Large intestine (tissue), 3 donors: ENCODE data around the gene RNF217. TPM values are rescaled to one million over a fixed set of nuclear protein-coding genes. Genes with fewer than 3 reads are reported as not detected.
A peak's percentile ranks its signal among the peaks of the same experiment; 100 is the strongest.

Source experiments
- DNase-seq, 2 donors: peaks; one replicate each; pipeline versions ENCODE4 v3.0.0 to v3.0.0-alpha.2; 2013
- H3K27ac ChIP-seq: one replicate; pipeline ENCODE4 v1.5.1; 2013; ENCODE audit warnings: low read length
- H3K27me3 ChIP-seq: 2 replicates; pipeline ENCODE4 v1.6.1; 2013; ENCODE audit warnings: low read length; ENCODE audit not compliant: control insufficient read depth, insufficient read depth
- H3K36me3 ChIP-seq: 2 replicates; pipeline ENCODE4 v1.6.1; 2013; ENCODE audit warnings: low read length; ENCODE audit not compliant: control insufficient read depth, insufficient read depth
- H3K4me1 ChIP-seq: one replicate; pipeline ENCODE4 v1.6.1; 2013; ENCODE audit warnings: low read length; ENCODE audit not compliant: control insufficient read depth, insufficient read depth
- H3K4me3 ChIP-seq: one replicate; pipeline ENCODE4 v1.5.1; 2013; ENCODE audit warnings: low read length
- H3K9me3 ChIP-seq: one replicate; pipeline ENCODE4 v1.6.1; 2013; ENCODE audit warnings: mild to moderate bottlenecking, low read depth, low read length, moderate library complexity; ENCODE audit not compliant: control insufficient read depth
- WGBS: methylation state at CpG from one replicate; pipeline ENCODE4 v1.1.5; 2013; ENCODE audit warnings: low lambda C conversion rate; ENCODE audit not compliant: insufficient coverage; 5-methylcytosine and 5-hydroxymethylcytosine counted together
- polyA plus RNA-seq: library from polyadenylated mRNA; unstranded; fragments of 120-200 nt; gene quantifications from one replicate; pipeline ENCODE4 v1.2.1, GENCODE V29; 2013

RNF217 gene
- polyA plus RNA-seq, 1 donor: 20.0 TPM

GRCh38 chr6:125013938-125014660 lies 51.9 kb downstream of the RNF217 start:
- Histone ChIP-seq H3K9me3 (no peaks in the 10 kb centered on the region), H3K36me3 (no peaks in the 10 kb centered on the region), H3K27ac (no peak overlapping the region), H3K27me3 (no peaks in the 10 kb centered on the region), H3K4me1 (no peaks in the 10 kb centered on the region), H3K4me3 (no peak overlapping the region)
- WGBS: 88% methylated on average over 2 of the region's 2 CpGs
- peak in 1 of 2 donors; percentile 5 for DNase-seq

- DNase-seq: no peak
- H3K27ac ChIP-seq: no peak overlapping the region
- H3K36me3 ChIP-seq: no peaks in the 10 kb centered on the region
- H3K4me3 ChIP-seq: no peak overlapping the region
- no peaks in the 10 kb centered on the region for H3K9me3 ChIP-seq
- H3K4me1 ChIP-seq: no peaks in the 10 kb centered on the region
- H3K27me3 ChIP-seq: no peaks in the 10 kb centered on the region
These were observed 52.4 kb downstream of the RNF217 start for GRCh38 chr6:125014661-125014957.

GRCh38 chr6:125015152-125015551 lies 52.9 kb downstream of the RNF217 start:
- Histone ChIP-seq H3K27me3 (no peaks in the 10 kb centered on the region), H3K9me3 (no peaks in the 10 kb centered on the region), H3K4me1 (no peaks in the 10 kb centered on the region), H3K27ac (no peak overlapping the region), H3K4me3 (no peak overlapping the region), H3K36me3 (peaks cover 4% of the 10 kb centered on the region)
- DNase-seq: no peak
- WGBS: 100% methylated on average over 4 of the region's 4 CpGs

GRCh38 chr6:125018136-125018535 lies 55.9 kb downstream of the RNF217 start:
- H3K27ac ChIP-seq: no peak overlapping the region
- H3K4me1 ChIP-seq: no peaks in the 10 kb centered on the region
- no peaks in the 10 kb centered on the region for H3K27me3 ChIP-seq
- no peak for DNase-seq
- peaks cover 4% of the 10 kb centered on the region for H3K36me3 ChIP-seq
- H3K9me3 ChIP-seq: no peaks in the 10 kb centered on the region
- no peak overlapping the region for H3K4me3 ChIP-seq

- H3K27ac ChIP-seq: no peak overlapping the region
- DNase-seq: no peak
- WGBS: 94% methylated on average over 2 of the region's 2 CpGs
- no peak overlapping the region for H3K4me3 ChIP-seq
- peaks cover 4% of the 10 kb centered on the region for H3K36me3 ChIP-seq
- H3K9me3 ChIP-seq: no peaks in the 10 kb centered on the region
- H3K4me1 ChIP-seq: no peaks in the 10 kb centered on the region
- no peaks in the 10 kb centered on the region for H3K27me3 ChIP-seq
These were observed 57.0 kb downstream of the RNF217 start for GRCh38 chr6:125019281-125019680.

- Histone ChIP-seq H3K27me3 (no peaks in the 10 kb centered on the region), H3K27ac (no peak overlapping the region), H3K4me1 (no peaks in the 10 kb centered on the region), H3K4me3 (no peak overlapping the region), H3K9me3 (no peaks in the 10 kb centered on the region), H3K36me3 (peaks cover 4% of the 10 kb centered on the region)
- WGBS: no CpG with 5 or more reads among the region's 6 CpGs
- no peak for DNase-seq
These were observed 57.7 kb downstream of the RNF217 start for GRCh38 chr6:125019918-125020317.

- DNase-seq: no peak
- H3K27me3 ChIP-seq: no peaks in the 10 kb centered on the region
- H3K27ac ChIP-seq: no peak overlapping the region
- no peaks in the 10 kb centered on the region for H3K9me3 ChIP-seq
- peaks cover 4% of the 10 kb centered on the region for H3K36me3 ChIP-seq
- no peak overlapping the region for H3K4me3 ChIP-seq
- WGBS: no CpG with 5 or more reads among the region's 4 CpGs
- no peaks in the 10 kb centered on the region for H3K4me1 ChIP-seq
These were observed 58.1 kb downstream of the RNF217 start for GRCh38 chr6:125020385-125020784.

GRCh38 chr6:125022391-125022989 lies 60.3 kb downstream of the RNF217 start:
- Histone ChIP-seq H3K4me3 (no peak overlapping the region), H3K27me3 (no peaks in the 10 kb centered on the region), H3K27ac (no peak overlapping the region), H3K4me1 (no peaks in the 10 kb centered on the region), H3K9me3 (no peaks in the 10 kb centered on the region), H3K36me3 (peaks cover 4% of the 10 kb centered on the region)
- WGBS: no CpG with 5 or more reads among the region's 1 CpG
- no peak for DNase-seq

- Histone ChIP-seq H3K36me3 (no peaks in the 10 kb centered on the region), H3K4me3 (no peak overlapping the region), H3K4me1 (no peaks in the 10 kb centered on the region), H3K9me3 (no peaks in the 10 kb centered on the region), H3K27me3 (no peaks in the 10 kb centered on the region), H3K27ac (no peak overlapping the region)
- DNase-seq: no peak
- 8% methylated on average over 2 of the region's 3 CpGs for WGBS
These were observed 63.1 kb downstream of the RNF217 start for GRCh38 chr6:125025164-125025854.

- H3K4me1 ChIP-seq: no peaks in the 10 kb centered on the region
- peaks cover 2% of the 10 kb centered on the region for H3K9me3 ChIP-seq
- peaks cover 2% of the 10 kb centered on the region for H3K36me3 ChIP-seq
- no peak overlapping the region for H3K4me3 ChIP-seq
- H3K27ac ChIP-seq: no peak overlapping the region
- WGBS: 60% methylated on average over 1 of the region's 3 CpGs
- H3K27me3 ChIP-seq: no peaks in the 10 kb centered on the region
- no peak for DNase-seq
These were observed 65.0 kb downstream of the RNF217 start for GRCh38 chr6:125027287-125027686.

- no peak for DNase-seq
- Histone ChIP-seq H3K9me3 (peaks cover 2% of the 10 kb centered on the region), H3K4me1 (no peaks in the 10 kb centered on the region), H3K27me3 (no peaks in the 10 kb centered on the region), H3K36me3 (peaks cover 2% of the 10 kb centered on the region), H3K4me3 (no peak overlapping the region), H3K27ac (no peak overlapping the region)
- WGBS: no CpG with 5 or more reads among the region's 6 CpGs
These were observed 68.7 kb downstream of the RNF217 start for GRCh38 chr6:125030969-125031368.
